H9 (cell line): Measurements from ENCODE around the gene CADPS. TPM values are rescaled to one million over a fixed set of nuclear protein-coding genes. Genes with fewer than 3 reads are reported as not detected.

Experiments used
- DNase-seq: peaks from one replicate; pipeline ENCODE4 v3.0.0-alpha.2; 2017
- H2AFZ ChIP-seq: one replicate; pipeline ENCODE4 v1.6.1; 2013; ENCODE audit warnings: mild to moderate bottlenecking, low read length, control low read depth, moderate library complexity
- H2AK5ac ChIP-seq: 2 replicates; pipeline ENCODE4 v1.6.1; 2013; ENCODE audit warnings: low read length, control low read depth, mixed read lengths; ENCODE audit not compliant: insufficient read length
- H2BK120ac ChIP-seq: one replicate; pipeline ENCODE4 v1.6.1; 2013; ENCODE audit warnings: low read depth, mild to moderate bottlenecking, low read length, control low read depth, inconsistent platforms; ENCODE audit not compliant: poor library complexity, severe bottlenecking
- H2BK12ac ChIP-seq: 2 replicates; pipeline ENCODE4 v1.6.1; 2013; ENCODE audit warnings: low read length, control low read depth, mixed read lengths, low read depth; ENCODE audit not compliant: insufficient read length
- H2BK15ac ChIP-seq: 2 replicates; pipeline ENCODE4 v1.6.1; 2013; ENCODE audit warnings: low read depth, low read length, control low read depth
- H2BK20ac ChIP-seq: one replicate; pipeline ENCODE4 v1.6.1; 2013; ENCODE audit warnings: low read depth, mild to moderate bottlenecking, low read length, control low read depth, inconsistent platforms; ENCODE audit not compliant: poor library complexity, severe bottlenecking
- H2BK5ac ChIP-seq: 2 replicates; pipeline ENCODE4 v1.6.1; 2013; ENCODE audit warnings: low read length, control low read depth, mixed read lengths; ENCODE audit not compliant: insufficient read length
- H3K14ac ChIP-seq: 2 replicates; pipeline ENCODE4 v1.6.1; 2013; ENCODE audit warnings: low read length, control low read depth; ENCODE audit not compliant: insufficient read depth
- H3K18ac ChIP-seq: 2 replicates; pipeline ENCODE4 v1.6.1; 2013; ENCODE audit warnings: low read depth, mild to moderate bottlenecking, mixed read lengths, low read length, control low read depth; ENCODE audit not compliant: insufficient read length
- H3K23ac ChIP-seq: 2 replicates; pipeline ENCODE4 v1.6.1; 2013; ENCODE audit warnings: low read length, control low read depth, mixed read lengths, low read depth; ENCODE audit not compliant: insufficient read length
- H3K23me2 ChIP-seq: 2 replicates; pipeline ENCODE4 v1.6.1; 2013; ENCODE audit warnings: low read depth, mild to moderate bottlenecking, mixed read lengths, low read length, control low read depth; ENCODE audit not compliant: insufficient read length, poor library complexity, severe bottlenecking
- H3K27ac ChIP-seq: 2 replicates; pipeline ENCODE4 v1.5.1; 2013; ENCODE audit warnings: low read length, control low read depth, mixed read lengths, low read depth; ENCODE audit not compliant: insufficient read length
- H3K27me3 ChIP-seq: 2 replicates; pipeline ENCODE4 v1.6.1; 2013; ENCODE audit warnings: low read length, control low read depth, inconsistent platforms; ENCODE audit not compliant: insufficient read depth
- H3K4ac ChIP-seq: 2 replicates; pipeline ENCODE4 v1.6.1; 2013; ENCODE audit warnings: low read depth, mild to moderate bottlenecking, control low read depth, inconsistent platforms, low read length, moderate library complexity
- H3K4me1 ChIP-seq: 2 replicates; pipeline ENCODE4 v1.6.1; 2013; ENCODE audit warnings: low read length, control low read depth, inconsistent platforms; ENCODE audit not compliant: insufficient read depth
- H3K4me2 ChIP-seq: 2 replicates; pipeline ENCODE4 v1.6.1; 2013; ENCODE audit warnings: low read length, control low read depth, mixed read lengths; ENCODE audit not compliant: insufficient read length, insufficient read depth
- H3K56ac ChIP-seq: 2 replicates; pipeline ENCODE4 v1.6.1; 2013; ENCODE audit warnings: low read depth, mild to moderate bottlenecking, mixed read lengths, low read length, control low read depth; ENCODE audit not compliant: insufficient read length
- H3K79me1 ChIP-seq: 2 replicates; pipeline ENCODE4 v1.6.1; 2013; ENCODE audit warnings: low read depth, mild to moderate bottlenecking, moderate library complexity, low read length, control low read depth, inconsistent platforms; ENCODE audit not compliant: insufficient read depth, poor library complexity, severe bottlenecking
- H3K79me2 ChIP-seq: 2 replicates; pipeline ENCODE4 v1.6.1; 2013; ENCODE audit warnings: low read length, control low read depth, inconsistent platforms; ENCODE audit not compliant: insufficient read depth
- H3K9ac ChIP-seq: 2 replicates; pipeline ENCODE4 v1.6.1; 2013; ENCODE audit warnings: low read length, control low read depth, mixed read lengths; ENCODE audit not compliant: insufficient read length; ENCODE audit errors: extremely low read depth
- H3K9me3 ChIP-seq: one replicate; pipeline ENCODE4 v1.6.1; 2013; ENCODE audit warnings: low read depth, low read length, inconsistent platforms; ENCODE audit not compliant: control insufficient read depth
- H3T11ph ChIP-seq: one replicate; pipeline ENCODE4 v1.6.1; 2013; ENCODE audit warnings: mild to moderate bottlenecking, low read length, control low read depth, inconsistent platforms
- H4K20me1 ChIP-seq: one replicate; pipeline ENCODE4 v1.6.1; 2013; ENCODE audit not compliant: control insufficient read depth, insufficient read length, insufficient read depth
- H4K5ac ChIP-seq: 2 replicates; pipeline ENCODE4 v1.6.1; 2013; ENCODE audit warnings: low read depth, mild to moderate bottlenecking, mixed read lengths, low read length, control low read depth; ENCODE audit not compliant: insufficient read length
- H4K8ac ChIP-seq: replicated peaks from 2 replicates; pipeline ENCODE4 v1.6.1; 2013; ENCODE audit warnings: low read length, control low read depth, mixed read lengths, low read depth; ENCODE audit not compliant: insufficient read length
- H4K91ac ChIP-seq: 2 replicates; pipeline ENCODE4 v1.6.1; 2013; ENCODE audit warnings: low read depth, mild to moderate bottlenecking, moderate library complexity, mixed read lengths, low read length, control low read depth; ENCODE audit not compliant: insufficient read length
- H3K27ac Mint-ChIP-seq, 3 experiments: 2 replicates in 2 of 3; 3 replicates in 1 of 3; pipeline ENCODE4 v1.8.0; 2020 to 2021; ENCODE audit warnings: mixed read lengths in 3 of 3, mild to moderate bottlenecking in 1 of 3, moderate library complexity in 1 of 3
- H3K27me3 Mint-ChIP-seq: 2 replicates; pipeline ENCODE4 v1.8.0; 2021; ENCODE audit warnings: low read depth, mild to moderate bottlenecking, moderate library complexity, mixed read lengths
- H3K36me3 Mint-ChIP-seq, 3 experiments: 2 replicates in 2 of 3; 3 replicates in 1 of 3; pipeline ENCODE4 v1.8.0; 2020 to 2021; ENCODE audit warnings: low read depth in 3 of 3, mixed read lengths in 3 of 3; ENCODE audit not compliant: insufficient read depth in 1 of 3
- H3K4me1 Mint-ChIP-seq, 2 experiments: 2 replicates each; pipeline ENCODE4 v1.8.0; 2020; ENCODE audit warnings: mixed read lengths in 2 of 2
- H3K4me3 Mint-ChIP-seq, 2 experiments: 2 replicates in 1 of 2; 3 replicates in 1 of 2; pipeline ENCODE4 v1.8.0; 2020 to 2021; ENCODE audit warnings: mild to moderate bottlenecking in 2 of 2, mixed read lengths in 2 of 2, moderate library complexity in 1 of 2
- H3K9me3 Mint-ChIP-seq, 2 experiments: 2 replicates in 1 of 2; 3 replicates in 1 of 2; pipeline ENCODE4 v1.8.0; 2020; ENCODE audit warnings: mild to moderate bottlenecking in 2 of 2, mixed read lengths in 2 of 2, moderate library complexity in 1 of 2
- CTCF ChIP-seq: fragments of 200-600 bp; sonication (generic); conservative IDR thresholded peaks from 3 replicates; pipeline ENCODE4 v1.8.0; 2021; ENCODE audit warnings: antibody characterized with exemption, mild to moderate bottlenecking
- WGBS: extraction: QIAGEN DNeasy Blood & Tissue Kit; methylation state at CpG from one replicate; pipeline ENCODE4 v1.1.7; 2013; ENCODE audit warnings: missing lambda C conversion rate, low lambda C conversion rate, mixed read lengths; ENCODE audit not compliant: insufficient read length; ENCODE audit errors: extremely low coverage; 5-methylcytosine and 5-hydroxymethylcytosine counted together
- total RNA-seq: library from RNA; stranded (reverse); gene quantifications from 2 replicates; pipeline ENCODE4 v1.2.1, GENCODE V29; 2021

CADPS gene
- total RNA-seq, 1 experiment from 2014 or later, result 6.6 TPM

- H3K4me1 Mint-ChIP-seq, result peaks cover 2 to 6% of the 10 kb centered on the region in 2 experiments; a peak in 1 of 4 replicates
These were observed 142.9 kb downstream of the CADPS start for GRCh38 chr3:62732183-62732904.

More at GRCh38 chr3:62732183-62732904, 142.9 kb downstream of the CADPS start:
- H3T11ph ChIP-seq, result no peak overlapping the region
- no peak overlapping the region for H2AK5ac ChIP-seq
- H2AFZ ChIP-seq, result no peak overlapping the region
- no peak overlapping the region for H4K91ac ChIP-seq
- H3K14ac ChIP-seq, result no peak overlapping the region
- no peak overlapping the region for H3K9ac ChIP-seq
- H3K4ac ChIP-seq, result no peak overlapping the region
- H2BK12ac ChIP-seq, result no peak overlapping the region
- no peaks in the 10 kb centered on the region for H3K9me3 ChIP-seq
- H3K79me2 ChIP-seq, result no peaks in the 10 kb centered on the region
- H3K9me3 Mint-ChIP-seq, result no peaks in the 10 kb centered on the region
- H3K4me2 ChIP-seq, result no peak overlapping the region
- no peak overlapping the region for H3K18ac ChIP-seq
- WGBS, result no CpG with 5 or more reads among the region's 5 CpGs
- H4K8ac ChIP-seq, result no peak overlapping the region
- H3K36me3 Mint-ChIP-seq, result no peaks in the 10 kb centered on the region
- no peaks in the 10 kb centered on the region for H3K4me1 ChIP-seq
- no peak overlapping the region for H2BK5ac ChIP-seq
- no peak overlapping the region for H3K56ac ChIP-seq
- no peak overlapping the region for H3K27ac Mint-ChIP-seq
- H3K27ac ChIP-seq, result no peak overlapping the region
- H3K4me3 Mint-ChIP-seq, result no peak overlapping the region
- no peak for TF ChIP-seq CTCF
- H4K5ac ChIP-seq, result no peak overlapping the region
- H3K23ac ChIP-seq, result no peak overlapping the region
- H2BK20ac ChIP-seq, result no peak overlapping the region
- no peak overlapping the region for H2BK120ac ChIP-seq
- no peak for DNase-seq
- 0 out of 2 replicates have a peak, but pooled peaks cover 3% of the 10 kb centered on the region for H3K27me3 ChIP-seq
- H2BK15ac ChIP-seq, result no peak overlapping the region
- no peaks in the 10 kb centered on the region for H4K20me1 ChIP-seq
- no peaks in the 10 kb centered on the region for H3K23me2 ChIP-seq
- H3K79me1 ChIP-seq, result no peaks in the 10 kb centered on the region
- no peaks in the 10 kb centered on the region for H3K27me3 Mint-ChIP-seq
